Ishikawa (cell line): Measurements from ENCODE around the gene ARHGAP22.

Experiments used
- CEBPB ChIP-seq: IDR thresholded peaks from 2 replicates; pipeline ENCODE4 v1.6.1; 2012
- CREB1 ChIP-seq: IDR thresholded peaks from 2 replicates; pipeline ENCODE4 v1.6.1; 2012; ENCODE audit warnings: low read depth
- EGR1 ChIP-seq: IDR thresholded peaks from 2 replicates; pipeline ENCODE4 v1.6.1; 2012
- EP300 ChIP-seq: IDR thresholded peaks from 2 replicates; pipeline ENCODE4 v1.6.1; 2012; ENCODE audit warnings: borderline replicate concordance
- RAD21 ChIP-seq: IDR thresholded peaks from 2 replicates; pipeline ENCODE4 v1.6.1; 2012; ENCODE audit warnings: low read depth
- TAF1 ChIP-seq: IDR thresholded peaks from 2 replicates; pipeline ENCODE4 v1.6.1; 2012; ENCODE audit warnings: low read depth, mild to moderate bottlenecking
- TCF12 ChIP-seq: IDR thresholded peaks from 2 replicates; pipeline ENCODE4 v1.6.1; 2012; ENCODE audit warnings: low read depth
- YY1 ChIP-seq: IDR thresholded peaks from 2 replicates; pipeline ENCODE4 v1.6.1; 2012; ENCODE audit warnings: low read depth
- TF ChIP-seq, protein P1 (sequence below): IDR thresholded peaks from 2 replicates; pipeline ENCODE4 v1.6.1; 2012; ENCODE audit warnings: low read depth, mild to moderate bottlenecking
- TF ChIP-seq, protein P2 (sequence below): IDR thresholded peaks from 2 replicates; pipeline ENCODE4 v1.6.1; 2012

DNA sequence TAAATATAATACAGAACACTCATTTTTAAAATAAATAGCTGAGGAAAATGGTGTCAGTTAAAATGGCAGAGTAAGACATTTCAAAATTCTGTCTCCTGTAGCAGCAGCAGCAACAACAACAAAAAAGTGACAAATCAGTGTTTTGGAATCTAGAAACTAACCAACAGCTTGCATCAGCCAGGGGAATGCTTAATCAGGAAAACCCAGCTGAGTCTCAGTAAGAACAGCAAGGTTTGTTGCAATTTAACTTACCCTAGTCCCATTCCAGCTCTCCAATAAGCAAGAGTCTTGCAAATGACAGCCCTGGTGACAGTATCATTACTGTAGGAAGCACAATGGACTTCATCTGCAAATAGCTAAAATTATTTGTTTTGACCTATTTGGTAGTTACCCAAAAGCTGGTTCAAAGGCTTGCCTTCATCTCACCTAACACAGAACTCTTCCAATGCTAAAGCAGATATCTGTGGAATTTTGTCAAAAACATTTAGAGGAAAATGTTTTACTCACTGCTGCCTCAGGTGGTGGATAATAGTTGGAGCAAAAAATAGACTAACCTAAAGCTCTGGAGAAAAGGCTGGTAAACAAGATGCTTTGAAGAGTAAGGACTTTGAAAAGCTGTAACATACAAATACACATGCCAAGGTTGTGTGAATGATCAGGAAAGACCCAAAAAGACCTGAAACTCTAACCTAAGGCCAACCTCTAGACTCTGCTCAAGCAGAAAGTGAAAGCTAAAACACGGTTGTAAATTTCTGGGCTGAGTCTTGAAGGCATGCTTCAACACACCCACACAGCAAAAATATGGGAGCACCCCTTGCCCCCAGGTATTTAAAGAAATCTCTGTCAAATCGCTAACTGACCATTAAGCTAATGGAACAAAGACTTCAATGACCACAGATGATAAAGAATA lies 9.9 kb upstream of the ARHGAP22 start:
- TF ChIP-seq TAF1: no peak
- no peak for TF ChIP-seq YY1
- TF ChIP-seq EP300: no peak
- TF ChIP-seq, protein P1, sequence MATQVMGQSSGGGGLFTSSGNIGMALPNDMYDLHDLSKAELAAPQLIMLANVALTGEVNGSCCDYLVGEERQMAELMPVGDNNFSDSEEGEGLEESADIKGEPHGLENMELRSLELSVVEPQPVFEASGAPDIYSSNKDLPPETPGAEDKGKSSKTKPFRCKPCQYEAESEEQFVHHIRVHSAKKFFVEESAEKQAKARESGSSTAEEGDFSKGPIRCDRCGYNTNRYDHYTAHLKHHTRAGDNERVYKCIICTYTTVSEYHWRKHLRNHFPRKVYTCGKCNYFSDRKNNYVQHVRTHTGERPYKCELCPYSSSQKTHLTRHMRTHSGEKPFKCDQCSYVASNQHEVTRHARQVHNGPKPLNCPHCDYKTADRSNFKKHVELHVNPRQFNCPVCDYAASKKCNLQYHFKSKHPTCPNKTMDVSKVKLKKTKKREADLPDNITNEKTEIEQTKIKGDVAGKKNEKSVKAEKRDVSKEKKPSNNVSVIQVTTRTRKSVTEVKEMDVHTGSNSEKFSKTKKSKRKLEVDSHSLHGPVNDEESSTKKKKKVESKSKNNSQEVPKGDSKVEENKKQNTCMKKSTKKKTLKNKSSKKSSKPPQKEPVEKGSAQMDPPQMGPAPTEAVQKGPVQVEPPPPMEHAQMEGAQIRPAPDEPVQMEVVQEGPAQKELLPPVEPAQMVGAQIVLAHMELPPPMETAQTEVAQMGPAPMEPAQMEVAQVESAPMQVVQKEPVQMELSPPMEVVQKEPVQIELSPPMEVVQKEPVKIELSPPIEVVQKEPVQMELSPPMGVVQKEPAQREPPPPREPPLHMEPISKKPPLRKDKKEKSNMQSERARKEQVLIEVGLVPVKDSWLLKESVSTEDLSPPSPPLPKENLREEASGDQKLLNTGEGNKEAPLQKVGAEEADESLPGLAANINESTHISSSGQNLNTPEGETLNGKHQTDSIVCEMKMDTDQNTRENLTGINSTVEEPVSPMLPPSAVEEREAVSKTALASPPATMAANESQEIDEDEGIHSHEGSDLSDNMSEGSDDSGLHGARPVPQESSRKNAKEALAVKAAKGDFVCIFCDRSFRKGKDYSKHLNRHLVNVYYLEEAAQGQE: no peak
- no peak for TF ChIP-seq EGR1
- no peak for TF ChIP-seq CREB1
- no peak for TF ChIP-seq RAD21
- no peak for TF ChIP-seq TCF12
- TF ChIP-seq CEBPB: no peak
- TF ChIP-seq, protein P2, sequence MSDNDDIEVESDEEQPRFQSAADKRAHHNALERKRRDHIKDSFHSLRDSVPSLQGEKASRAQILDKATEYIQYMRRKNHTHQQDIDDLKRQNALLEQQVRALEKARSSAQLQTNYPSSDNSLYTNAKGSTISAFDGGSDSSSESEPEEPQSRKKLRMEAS: no peak
